Measurements from ENCODE around the gene FBXW5.

The FBXW5 gene

DNA sequence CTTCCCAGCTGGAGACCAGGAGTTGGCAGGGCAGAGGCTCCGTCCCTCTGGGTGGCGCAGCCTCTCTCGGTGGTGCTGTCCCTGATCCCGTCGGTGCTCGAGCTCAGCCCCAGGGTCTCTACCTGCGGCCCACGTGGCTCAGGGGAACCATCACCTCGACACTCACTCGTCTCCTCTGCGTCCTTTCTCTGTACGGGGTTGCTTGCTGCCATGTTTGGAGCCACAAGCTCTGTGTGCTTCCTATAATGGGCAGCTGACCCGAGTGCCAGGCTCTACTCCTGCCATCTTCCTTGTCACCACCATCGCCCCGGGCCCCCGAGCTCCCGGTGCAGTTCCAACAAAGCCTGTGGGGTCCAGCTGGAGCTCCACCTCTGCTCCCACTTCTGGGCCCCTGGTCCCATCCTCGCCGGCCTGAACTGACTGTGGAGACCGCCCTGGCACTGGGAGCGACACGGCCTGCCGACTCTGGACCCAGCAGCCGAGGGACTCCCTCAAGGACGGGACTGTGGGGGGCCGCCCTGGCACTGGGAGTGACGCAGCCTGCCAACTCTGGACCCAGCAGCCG lies 5.0 kb downstream of the FBXW5 start:
- Histone ChIP-seq H3K27me3 (ENCODE audit: low read depth, low read length) (no peaks in the 10 kb centered on the region), H4K20me1 (ENCODE audit: insufficient read depth, low read length) (no peaks in the 10 kb centered on the region), H3K79me2 (ENCODE audit: low read length) (peaks cover 18% of the 10 kb centered on the region), H3K4me3 (ENCODE audit: low read length) (no peak overlapping the region), H3K9ac (ENCODE audit: low read length) (no peak overlapping the region), H3K27ac (ENCODE audit: low read length) (no peak overlapping the region), H3K36me3 (replicated peaks; ENCODE audit: low read depth, low read length) (peaks cover 34% of the 10 kb centered on the region), H3K9me3 (ENCODE audit: insufficient read depth, low read length) (no peaks in the 10 kb centered on the region), H2AFZ (ENCODE audit: low read depth, low read length) (no peak overlapping the region), H3K4me1 (ENCODE audit: low read length) (peaks cover 7% of the 10 kb centered on the region), H3K4me2 (ENCODE audit: low read length) (no peak overlapping the region)
- TF ChIP-seq EZH2phosphoT487 (IDR thresholded peaks at IDR 0.05; ENCODE audit: low read depth) = no peak
- TF ChIP-seq, protein P1, sequence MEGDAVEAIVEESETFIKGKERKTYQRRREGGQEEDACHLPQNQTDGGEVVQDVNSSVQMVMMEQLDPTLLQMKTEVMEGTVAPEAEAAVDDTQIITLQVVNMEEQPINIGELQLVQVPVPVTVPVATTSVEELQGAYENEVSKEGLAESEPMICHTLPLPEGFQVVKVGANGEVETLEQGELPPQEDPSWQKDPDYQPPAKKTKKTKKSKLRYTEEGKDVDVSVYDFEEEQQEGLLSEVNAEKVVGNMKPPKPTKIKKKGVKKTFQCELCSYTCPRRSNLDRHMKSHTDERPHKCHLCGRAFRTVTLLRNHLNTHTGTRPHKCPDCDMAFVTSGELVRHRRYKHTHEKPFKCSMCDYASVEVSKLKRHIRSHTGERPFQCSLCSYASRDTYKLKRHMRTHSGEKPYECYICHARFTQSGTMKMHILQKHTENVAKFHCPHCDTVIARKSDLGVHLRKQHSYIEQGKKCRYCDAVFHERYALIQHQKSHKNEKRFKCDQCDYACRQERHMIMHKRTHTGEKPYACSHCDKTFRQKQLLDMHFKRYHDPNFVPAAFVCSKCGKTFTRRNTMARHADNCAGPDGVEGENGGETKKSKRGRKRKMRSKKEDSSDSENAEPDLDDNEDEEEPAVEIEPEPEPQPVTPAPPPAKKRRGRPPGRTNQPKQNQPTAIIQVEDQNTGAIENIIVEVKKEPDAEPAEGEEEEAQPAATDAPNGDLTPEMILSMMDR (IDR thresholded peaks at IDR 0.05; ENCODE audit: low read depth, low read length) = no peak

DNA sequence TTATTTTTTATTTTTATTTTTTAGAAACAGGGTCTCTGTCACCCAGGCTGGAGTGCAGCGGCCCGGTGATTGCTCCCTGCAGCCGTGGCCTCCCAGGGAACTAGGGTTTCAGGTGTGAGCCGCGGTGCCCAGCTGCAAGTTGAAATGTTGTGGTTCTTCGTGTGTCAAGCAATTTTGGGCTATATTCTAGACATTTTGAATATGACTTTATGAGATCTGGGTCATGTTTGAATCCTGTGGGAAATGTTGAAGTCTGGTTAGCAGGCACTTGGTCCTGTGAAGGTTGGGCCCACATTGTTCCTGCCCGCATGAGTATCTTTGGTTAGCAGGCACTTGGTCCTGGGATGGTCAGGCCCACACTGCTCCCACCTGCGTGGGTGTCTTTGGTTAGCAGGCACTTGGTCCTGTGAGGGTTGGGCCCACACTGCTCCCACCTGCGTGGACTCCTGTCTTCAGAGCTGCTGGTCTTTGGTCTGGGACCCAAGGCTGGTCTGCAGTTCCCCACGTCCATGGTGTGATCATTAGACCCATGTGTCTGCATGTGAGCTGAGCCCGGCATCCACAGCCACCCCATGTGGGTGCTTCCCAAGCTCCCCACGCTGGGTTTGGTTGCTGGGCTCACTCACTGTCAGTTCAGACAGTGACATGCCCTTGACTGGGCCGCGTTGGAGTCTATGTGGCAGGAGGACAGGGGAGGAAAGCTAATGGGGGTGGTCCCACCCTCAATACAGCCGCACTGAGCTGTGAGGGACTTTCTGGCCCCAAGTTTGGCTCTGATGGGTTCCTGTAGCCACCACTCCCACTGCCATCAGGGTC lies 7.1 kb downstream of the FBXW5 start:
- H3K79me2 ChIP-seq (ENCODE audit: low read length) = no peaks in the 10 kb centered on the region
- no peaks in the 10 kb centered on the region for H3K9me3 ChIP-seq (ENCODE audit: insufficient read depth, low read length)
- H2AFZ ChIP-seq (ENCODE audit: low read depth, low read length) = no peak overlapping the region
- TF ChIP-seq, protein P1 (IDR thresholded peaks at IDR 0.05; ENCODE audit: low read depth, low read length) = no peak
- TF ChIP-seq EZH2phosphoT487 (IDR thresholded peaks at IDR 0.05; ENCODE audit: low read depth) = no peak
- no peak overlapping the region for H3K9ac ChIP-seq (ENCODE audit: low read length)
- no peak overlapping the region for H3K4me2 ChIP-seq (ENCODE audit: low read length)
- no peak overlapping the region for H3K27ac ChIP-seq (ENCODE audit: low read length)
- no peaks in the 10 kb centered on the region for H3K27me3 ChIP-seq (ENCODE audit: low read depth, low read length)
- H3K4me1 ChIP-seq (ENCODE audit: low read length) = no peaks in the 10 kb centered on the region
- H3K36me3 ChIP-seq (replicated peaks; ENCODE audit: low read depth, low read length) = peaks cover 35% of the 10 kb centered on the region
- H4K20me1 ChIP-seq (ENCODE audit: insufficient read depth, low read length) = no peaks in the 10 kb centered on the region
- no peak overlapping the region for H3K4me3 ChIP-seq (ENCODE audit: low read length)

DNA sequence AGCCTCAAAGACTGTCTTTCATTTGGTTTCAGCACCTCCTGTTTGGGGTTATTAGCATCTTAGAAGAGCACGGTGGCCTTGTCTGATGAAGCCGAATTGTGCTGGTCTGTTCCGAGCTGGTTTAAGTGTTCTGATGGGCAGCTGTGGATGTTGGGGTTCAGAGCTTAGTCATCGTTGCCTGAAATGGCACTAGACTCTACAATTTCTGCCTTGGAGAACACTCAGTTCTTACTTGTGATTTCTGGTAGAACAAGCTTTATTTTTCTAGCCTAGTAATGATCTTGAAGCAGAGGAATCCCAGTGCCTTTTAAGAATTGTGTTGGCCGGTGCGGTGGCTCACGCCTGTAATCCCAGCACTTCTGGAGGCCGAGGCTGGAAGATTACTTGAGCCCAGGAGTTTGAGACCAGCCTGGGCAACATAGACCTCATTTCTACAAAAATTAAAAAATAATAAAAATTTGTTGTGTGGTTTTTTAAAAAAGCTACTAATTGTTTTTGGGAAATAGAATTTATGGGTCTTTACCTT lies 7.8 kb downstream of the FBXW5 start:
- Histone ChIP-seq H3K4me3 (ENCODE audit: low read length) (no peak overlapping the region), H2AFZ (ENCODE audit: low read depth, low read length) (no peak overlapping the region), H3K27ac (ENCODE audit: low read length) (no peak overlapping the region), H3K9me3 (ENCODE audit: insufficient read depth, low read length) (no peaks in the 10 kb centered on the region), H3K4me2 (ENCODE audit: low read length) (no peak overlapping the region), H3K9ac (ENCODE audit: low read length) (no peak overlapping the region), H3K79me2 (ENCODE audit: low read length) (no peaks in the 10 kb centered on the region), H3K36me3 (replicated peaks; ENCODE audit: low read depth, low read length) (peaks cover 28% of the 10 kb centered on the region), H3K4me1 (ENCODE audit: low read length) (peaks cover 5% of the 10 kb centered on the region; the same call in 1 of the 2 replicates), H3K27me3 (ENCODE audit: low read depth, low read length) (no peaks in the 10 kb centered on the region), H4K20me1 (ENCODE audit: insufficient read depth, low read length) (no peaks in the 10 kb centered on the region)
- no peak for TF ChIP-seq EZH2phosphoT487 (IDR thresholded peaks at IDR 0.05; ENCODE audit: low read depth)
- TF ChIP-seq, protein P1 (IDR thresholded peaks at IDR 0.05; ENCODE audit: low read depth, low read length) = no peak

DNA sequence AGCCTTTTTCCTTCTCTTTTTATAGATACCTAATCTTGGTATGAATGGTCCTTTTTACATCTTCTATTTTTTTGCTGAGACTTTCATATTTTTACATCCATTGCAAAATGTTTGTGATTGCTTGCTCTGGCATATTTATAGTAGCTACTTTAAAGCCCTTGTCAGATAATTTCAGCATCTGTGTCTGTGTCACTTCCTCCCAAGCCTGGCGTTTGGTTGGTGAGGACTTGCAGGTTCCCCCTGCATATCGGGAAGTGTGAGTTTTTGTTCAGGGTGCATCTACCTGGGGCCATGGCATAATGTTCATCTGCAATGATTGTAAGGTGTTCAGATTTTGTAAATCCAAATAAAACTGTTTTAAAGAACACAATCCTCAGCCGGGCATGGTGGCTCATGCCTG lies 8.9 kb downstream of the FBXW5 start:
- Histone ChIP-seq H3K4me1 (ENCODE audit: low read length) (peaks cover 7% of the 10 kb centered on the region; the same call in 1 of the 2 replicates), H3K36me3 (replicated peaks; ENCODE audit: low read depth, low read length) (peaks cover 19% of the 10 kb centered on the region), H2AFZ (ENCODE audit: low read depth, low read length) (no peak overlapping the region), H4K20me1 (ENCODE audit: insufficient read depth, low read length) (no peaks in the 10 kb centered on the region), H3K27me3 (ENCODE audit: low read depth, low read length) (no peaks in the 10 kb centered on the region), H3K4me2 (ENCODE audit: low read length) (no peak overlapping the region), H3K79me2 (ENCODE audit: low read length) (no peaks in the 10 kb centered on the region), H3K9ac (ENCODE audit: low read length) (no peak overlapping the region), H3K9me3 (ENCODE audit: insufficient read depth, low read length) (no peaks in the 10 kb centered on the region), H3K4me3 (ENCODE audit: low read length) (no peak overlapping the region), H3K27ac (ENCODE audit: low read length) (no peak overlapping the region)
- TF ChIP-seq, protein P1 (IDR thresholded peaks at IDR 0.05; ENCODE audit: low read depth, low read length) = no peak
- no peak for TF ChIP-seq EZH2phosphoT487 (IDR thresholded peaks at IDR 0.05; ENCODE audit: low read depth)
